ENCODE data around the gene TWIST2.

DNA sequence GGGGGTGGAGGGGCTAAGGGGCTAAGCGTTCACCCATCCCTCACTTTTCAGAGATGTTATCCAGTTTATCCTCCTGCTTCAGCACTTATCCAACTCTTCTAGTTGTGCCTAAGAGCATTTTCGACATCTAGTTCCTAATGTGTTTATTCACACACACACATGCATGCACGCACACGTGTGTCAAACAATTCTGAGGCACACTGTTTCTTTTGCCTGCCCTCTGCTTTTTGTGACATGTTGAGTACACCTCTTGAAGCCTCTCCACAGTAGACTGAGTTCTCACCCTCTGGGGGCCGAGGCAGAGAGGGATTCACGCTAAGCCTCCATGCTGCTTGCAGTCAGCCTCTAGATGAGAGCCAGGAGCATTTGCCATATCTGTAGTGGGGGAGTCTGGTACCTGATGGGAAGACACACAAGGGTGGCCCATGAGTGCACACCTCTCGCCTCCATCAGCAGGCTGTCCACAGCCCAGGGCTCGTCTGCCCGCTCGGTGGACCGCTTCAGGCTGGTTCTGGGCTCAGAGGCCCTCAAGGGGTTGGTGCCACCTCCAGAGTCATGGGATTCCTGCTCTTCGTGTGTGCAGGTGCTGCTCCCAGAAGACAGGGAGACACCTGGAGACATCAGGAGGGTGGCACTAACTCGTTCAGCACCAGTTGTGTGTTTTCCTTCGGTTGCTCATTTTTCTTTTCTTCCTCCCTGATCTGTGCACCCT, 11.9 kb downstream of the TWIST2 start:
- no peak for TF ChIP-seq CTCF (IDR thresholded peaks at IDR 0.05; ENCODE audit: poor library complexity, severe bottlenecking)
- TF ChIP-seq, protein P1, sequence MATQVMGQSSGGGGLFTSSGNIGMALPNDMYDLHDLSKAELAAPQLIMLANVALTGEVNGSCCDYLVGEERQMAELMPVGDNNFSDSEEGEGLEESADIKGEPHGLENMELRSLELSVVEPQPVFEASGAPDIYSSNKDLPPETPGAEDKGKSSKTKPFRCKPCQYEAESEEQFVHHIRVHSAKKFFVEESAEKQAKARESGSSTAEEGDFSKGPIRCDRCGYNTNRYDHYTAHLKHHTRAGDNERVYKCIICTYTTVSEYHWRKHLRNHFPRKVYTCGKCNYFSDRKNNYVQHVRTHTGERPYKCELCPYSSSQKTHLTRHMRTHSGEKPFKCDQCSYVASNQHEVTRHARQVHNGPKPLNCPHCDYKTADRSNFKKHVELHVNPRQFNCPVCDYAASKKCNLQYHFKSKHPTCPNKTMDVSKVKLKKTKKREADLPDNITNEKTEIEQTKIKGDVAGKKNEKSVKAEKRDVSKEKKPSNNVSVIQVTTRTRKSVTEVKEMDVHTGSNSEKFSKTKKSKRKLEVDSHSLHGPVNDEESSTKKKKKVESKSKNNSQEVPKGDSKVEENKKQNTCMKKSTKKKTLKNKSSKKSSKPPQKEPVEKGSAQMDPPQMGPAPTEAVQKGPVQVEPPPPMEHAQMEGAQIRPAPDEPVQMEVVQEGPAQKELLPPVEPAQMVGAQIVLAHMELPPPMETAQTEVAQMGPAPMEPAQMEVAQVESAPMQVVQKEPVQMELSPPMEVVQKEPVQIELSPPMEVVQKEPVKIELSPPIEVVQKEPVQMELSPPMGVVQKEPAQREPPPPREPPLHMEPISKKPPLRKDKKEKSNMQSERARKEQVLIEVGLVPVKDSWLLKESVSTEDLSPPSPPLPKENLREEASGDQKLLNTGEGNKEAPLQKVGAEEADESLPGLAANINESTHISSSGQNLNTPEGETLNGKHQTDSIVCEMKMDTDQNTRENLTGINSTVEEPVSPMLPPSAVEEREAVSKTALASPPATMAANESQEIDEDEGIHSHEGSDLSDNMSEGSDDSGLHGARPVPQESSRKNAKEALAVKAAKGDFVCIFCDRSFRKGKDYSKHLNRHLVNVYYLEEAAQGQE (IDR thresholded peaks at IDR 0.05; ENCODE audit: borderline replicate concordance): no peak
- no peak for TF ChIP-seq RAD21 (conservative IDR thresholded peaks at IDR 0.05)
- no peak for TF ChIP-seq EZH2 (IDR thresholded peaks at IDR 0.05; ENCODE audit: borderline replicate concordance, insufficient read depth, low read length, poor library complexity, severe bottlenecking)
- TF ChIP-seq POLR2AphosphoS5 (IDR thresholded peaks at IDR 0.05): no peak
- no peak for TF ChIP-seq EP300 (conservative IDR thresholded peaks at IDR 0.05; ENCODE audit: poor library complexity, severe bottlenecking)
- TF ChIP-seq TAF1 (IDR thresholded peaks at IDR 0.05; ENCODE audit: low read depth): no peak
- TF ChIP-seq MXI1 (conservative IDR thresholded peaks at IDR 0.05; ENCODE audit: poor library complexity, severe bottlenecking): no peak

Measured in neural cell (in vitro differentiated cells).